A549 (cell line): Measurements from ENCODE around the gene WBP2. TPM values are rescaled to one million over a fixed set of nuclear protein-coding genes. Genes with fewer than 3 reads are reported as not detected.

ENCODE experiments used
- ATAC-seq, 2 experiments: fragments of 200-7000 bp in 1 of 2; fragments of >200 bp in 1 of 2; cut with Nextera tagmentation in 1 of 2; cut with Tn5 transposase in 1 of 2; 3 replicates each; pipeline versions ENCODE4 v1.8.0 to v1.9.1; 2018 to 2020; ENCODE audit warnings: mild to moderate bottlenecking in 1 of 2, moderate library complexity in 1 of 2
- CTCF ChIA-PET: fragments of 300-600 bp; sonication (Branson Sonifier 250); formaldehyde crosslinking; extraction: SDS; loops from one replicate; lab custom pipeline; 2021; ENCODE audit warnings: antibody characterized with exemption, inconsistent platforms; lab: Yijun Ruan, JAX
- POLR2A ChIA-PET: fragments of 350-600 bp; formaldehyde crosslinking; extraction: SDS; loops from one replicate; lab custom pipeline; 2021; ENCODE audit warnings: antibody characterized with exemption, inconsistent platforms; lab: Yijun Ruan, JAX
- DNase-seq, 2 experiments: peaks; one replicate each; pipeline versions ENCODE4 v3.0.0 to v3.0.0-alpha.2; 2011 to 2016; ENCODE audit warnings: low read depth in 1 of 2, low spot score in 1 of 2
- FAIRE-seq: peaks from 2 replicates; lab custom pipeline; 2011; peaks lifted over from hg19 to GRCh38; lab: Jason Lieb, UNC
- H3K27ac ChIP-seq, 2 experiments: fragments of >200 bp; sonication (Bioruptor Twin); formaldehyde crosslinking; 3 replicates each; pipeline ENCODE4 v1.5.1; 2016 to 2017
- H3K4me1 ChIP-seq: fragments of >200 bp; sonication (Bioruptor Twin); formaldehyde crosslinking; 3 replicates; pipeline ENCODE4 v1.6.1; 2016
- H3K4me2 ChIP-seq: fragments of >200 bp; sonication (Bioruptor Twin); formaldehyde crosslinking; 3 replicates; pipeline ENCODE4 v1.6.1; 2016
- H3K4me3 ChIP-seq: fragments of >200 bp; sonication (Bioruptor Twin); formaldehyde crosslinking; 3 replicates; pipeline ENCODE4 v1.5.1; 2016
- H3K9me3 ChIP-seq: fragments of >200 bp; sonication (Bioruptor Twin); formaldehyde crosslinking; 3 replicates; pipeline ENCODE4 v1.6.1; 2016
- CBX2 ChIP-seq: fragments of 200-600 bp; sonication (generic); IDR thresholded peaks from 2 replicates; pipeline ENCODE4 v1.6.1; 2016; ENCODE audit warnings: low read depth, mild to moderate bottlenecking, borderline replicate concordance
- CBX8 ChIP-seq: fragments of 200-600 bp; sonication (generic); IDR thresholded peaks from 2 replicates; pipeline ENCODE4 v1.6.1; 2016
- CEBPB ChIP-seq, 2 experiments: fragments of >200 bp in 1 of 2; sonication (Bioruptor Twin) in 1 of 2; formaldehyde crosslinking in 1 of 2; IDR thresholded peaks; 2 replicates each; pipeline ENCODE4 v1.6.1; 2012 to 2016
- EHMT2 ChIP-seq: fragments of 200-600 bp; sonication (generic); IDR thresholded peaks from 2 replicates; pipeline ENCODE4 v1.6.1; 2016; ENCODE audit warnings: antibody characterized with exemption, low read depth, mild to moderate bottlenecking, moderate library complexity
- HOXA7 ChIP-seq: fragments of 250-450 bp; sonication (Bioruptor Pico); IDR thresholded peaks from 2 replicates; pipeline ENCODE4 v1.5.0; 2020; ENCODE audit warnings: mild to moderate bottlenecking, moderate library complexity
- HOXB13 ChIP-seq: fragments of 250-450 bp; sonication (Bioruptor Pico); IDR thresholded peaks from 2 replicates; pipeline ENCODE4 v1.5.0; 2020; ENCODE audit warnings: low read depth, mild to moderate bottlenecking, moderate library complexity
- HOXB5 ChIP-seq: fragments of 250-450 bp; sonication (Bioruptor Pico); IDR thresholded peaks from 2 replicates; pipeline ENCODE4 v1.5.0; 2020; ENCODE audit warnings: mild to moderate bottlenecking, moderate library complexity
- JUN ChIP-seq, 2 experiments: fragments of >200 bp; sonication (Bioruptor Twin); formaldehyde crosslinking; IDR thresholded peaks; 2 replicates in 1 of 2; 3 replicates in 1 of 2; pipeline ENCODE4 v1.6.1; 2016 to 2017
- JUNB ChIP-seq: fragments of >200 bp; sonication (Bioruptor Twin); formaldehyde crosslinking; IDR thresholded peaks from 2 replicates; pipeline ENCODE4 v1.6.1; 2016
- KDM5A ChIP-seq: fragments of 200-600 bp; sonication (generic); IDR thresholded peaks from 2 replicates; pipeline ENCODE4 v1.6.1; 2016; ENCODE audit warnings: antibody characterized with exemption, mild to moderate bottlenecking
- MAZ ChIP-seq: fragments of 150-350 bp; IDR thresholded peaks from 2 replicates; pipeline ENCODE4 v1.6.1; 2014; ENCODE audit warnings: antibody characterized with exemption, low read depth, low read length, borderline replicate concordance
- MYC ChIP-seq: IDR thresholded peaks from 2 replicates; pipeline ENCODE4 v1.6.1; 2012; ENCODE audit warnings: mild to moderate bottlenecking, inconsistent platforms, low read length, improper control_type of control experiment, borderline replicate concordance
- NPAS2 ChIP-seq: fragments of 250-450 bp; sonication (Bioruptor Pico); IDR thresholded peaks from 2 replicates; pipeline ENCODE4 v1.8.0; 2022; ENCODE audit warnings: mild to moderate bottlenecking, moderate library complexity, borderline replicate concordance
- POLR2AphosphoS2 ChIP-seq: conservative IDR thresholded peaks from 2 replicates; pipeline ENCODE4 v1.6.1; 2012; ENCODE audit warnings: low read length, improper control_type of control experiment, inconsistent platforms
- RAD21 ChIP-seq, 2 experiments: fragments of >200 bp in 1 of 2; sonication (Bioruptor Twin) in 1 of 2; formaldehyde crosslinking in 1 of 2; IDR thresholded peaks in 1 of 2; conservative IDR thresholded peaks in 1 of 2; 2 replicates in 1 of 2; 3 replicates in 1 of 2; pipeline ENCODE4 v1.6.1; 2012 to 2018; ENCODE audit warnings: inconsistent platforms in 1 of 2
- RNF2 ChIP-seq: fragments of 200-600 bp; sonication (generic); IDR thresholded peaks from 2 replicates; pipeline ENCODE4 v1.6.1; 2016; ENCODE audit warnings: low read depth, mild to moderate bottlenecking, antibody characterized with exemption, moderate library complexity, borderline replicate concordance
- SMC3 ChIP-seq: fragments of >200 bp; sonication (Bioruptor Twin); formaldehyde crosslinking; IDR thresholded peaks from 3 replicates; pipeline ENCODE4 v1.6.1; 2018; ENCODE audit warnings: inconsistent platforms
- TFCP2L1 ChIP-seq: fragments of 250-450 bp; sonication (Bioruptor Pico); IDR thresholded peaks from 2 replicates; pipeline ENCODE4 v1.5.0; 2021; ENCODE audit warnings: mild to moderate bottlenecking
- ZNF302 ChIP-seq: fragments of 250-450 bp; sonication (Bioruptor Pico); IDR thresholded peaks from 2 replicates; pipeline ENCODE4 v1.9.0; 2021; ENCODE audit warnings: inconsistent platforms, mild to moderate bottlenecking, moderate library complexity
- WGBS: methylation state at CpG from one replicate; pipeline ENCODE4 v1.1.6; 2017; ENCODE audit errors: missing lambda C conversion rate; 5-methylcytosine and 5-hydroxymethylcytosine counted together
- polyA plus RNA-seq, 4 experiments: library from polyadenylated mRNA; depleted of rRNA in 3 of 4; stranded (reverse); fragments of >200 nt; fragmentation: RNase III in 1 of 4; extraction: RNeasy Plus Mini Kit Qiagen cat#74134 plus additional on column Dnase treatment in 1 of 4; gene quantifications; 2 replicates in 3 of 4; 3 replicates in 1 of 4; pipeline ENCODE4 v1.2.3, GENCODE V29; 2011 to 2017
- TF ChIP-seq, protein P1 (sequence below): IDR thresholded peaks from 2 replicates; pipeline ENCODE4 v1.6.1; 2012
- TF ChIP-seq, protein P2 (sequence below): fragments of 450-650 bp; IDR thresholded peaks from 2 replicates; pipeline ENCODE4 v1.6.1; 2014; ENCODE audit warnings: antibody characterized with exemption
- TF ChIP-seq, protein P3 (sequence below): fragments of >200 bp; sonication (Bioruptor Twin); formaldehyde crosslinking; IDR thresholded peaks from 3 replicates; pipeline ENCODE4 v1.6.1; 2016
- TF ChIP-seq, protein P4 (sequence below): IDR thresholded peaks from 2 replicates; pipeline ENCODE4 v1.6.1; 2012; ENCODE audit warnings: low read depth, borderline replicate concordance
- TF ChIP-seq, protein P5 (sequence below): fragments of >200 bp; sonication (Bioruptor Twin); formaldehyde crosslinking; IDR thresholded peaks from 3 replicates; pipeline ENCODE4 v1.5.1; 2016

Gene WBP2
- polyA plus RNA-seq, 2 of the 4 experiments (the other 2 are of a cell fraction) = 39.7 to 131 TPM

DNA sequence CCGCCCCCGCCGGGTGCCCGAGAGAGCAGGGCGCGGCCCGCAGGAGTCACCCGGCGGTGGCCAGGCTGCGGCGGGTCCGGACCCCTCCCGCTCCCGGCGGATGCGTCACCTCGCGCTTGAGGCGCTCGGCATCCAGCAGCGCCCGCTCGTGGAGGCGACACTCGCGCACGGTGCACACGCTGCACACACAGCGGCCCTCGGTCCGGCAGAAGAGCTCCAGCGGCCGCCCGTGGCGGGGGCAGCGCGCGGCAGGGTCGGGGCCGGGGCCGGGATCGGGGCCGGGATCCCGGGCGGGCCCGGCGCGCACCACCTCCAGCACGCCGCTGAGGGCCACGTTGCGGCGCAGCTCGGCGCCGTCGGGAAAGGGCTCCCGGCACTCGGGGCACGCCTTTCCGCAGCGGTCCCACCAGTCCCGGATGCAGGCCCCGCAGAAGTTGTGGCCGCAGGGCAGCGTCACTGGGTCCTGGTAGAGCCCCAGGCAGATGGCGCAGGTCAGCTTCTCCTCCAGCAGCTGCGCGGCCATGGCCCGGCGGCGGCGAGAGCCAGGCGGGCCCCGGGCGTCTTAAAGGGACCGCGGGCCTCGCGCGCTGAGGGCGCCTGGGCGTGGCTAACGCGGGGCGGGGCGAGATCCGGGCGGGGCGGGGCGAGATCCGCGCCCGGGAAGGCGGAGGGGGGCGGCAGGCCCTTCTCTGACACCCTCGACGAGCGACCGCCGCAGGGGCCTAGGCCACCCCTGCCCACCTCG, 41.5 kb upstream of the WBP2 start, which contains the start of gene TRIM65 (continued):
- TF ChIP-seq JUN (IDR thresholded peaks at IDR 0.05) (peak; percentile 68 to 94; a peak in 3 of 5 replicates), CBX8 (no peak), NPAS2 (CRISPR knock-in tag) (no peak), TFCP2L1 (CRISPR knock-in tag) (no peak)
- TF ChIP-seq, protein P1, sequence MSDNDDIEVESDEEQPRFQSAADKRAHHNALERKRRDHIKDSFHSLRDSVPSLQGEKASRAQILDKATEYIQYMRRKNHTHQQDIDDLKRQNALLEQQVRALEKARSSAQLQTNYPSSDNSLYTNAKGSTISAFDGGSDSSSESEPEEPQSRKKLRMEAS = peak; percentile 88
- TF ChIP-seq, protein P2, sequence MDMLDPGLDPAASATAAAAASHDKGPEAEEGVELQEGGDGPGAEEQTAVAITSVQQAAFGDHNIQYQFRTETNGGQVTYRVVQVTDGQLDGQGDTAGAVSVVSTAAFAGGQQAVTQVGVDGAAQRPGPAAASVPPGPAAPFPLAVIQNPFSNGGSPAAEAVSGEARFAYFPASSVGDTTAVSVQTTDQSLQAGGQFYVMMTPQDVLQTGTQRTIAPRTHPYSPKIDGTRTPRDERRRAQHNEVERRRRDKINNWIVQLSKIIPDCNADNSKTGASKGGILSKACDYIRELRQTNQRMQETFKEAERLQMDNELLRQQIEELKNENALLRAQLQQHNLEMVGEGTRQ = no peak

DNA sequence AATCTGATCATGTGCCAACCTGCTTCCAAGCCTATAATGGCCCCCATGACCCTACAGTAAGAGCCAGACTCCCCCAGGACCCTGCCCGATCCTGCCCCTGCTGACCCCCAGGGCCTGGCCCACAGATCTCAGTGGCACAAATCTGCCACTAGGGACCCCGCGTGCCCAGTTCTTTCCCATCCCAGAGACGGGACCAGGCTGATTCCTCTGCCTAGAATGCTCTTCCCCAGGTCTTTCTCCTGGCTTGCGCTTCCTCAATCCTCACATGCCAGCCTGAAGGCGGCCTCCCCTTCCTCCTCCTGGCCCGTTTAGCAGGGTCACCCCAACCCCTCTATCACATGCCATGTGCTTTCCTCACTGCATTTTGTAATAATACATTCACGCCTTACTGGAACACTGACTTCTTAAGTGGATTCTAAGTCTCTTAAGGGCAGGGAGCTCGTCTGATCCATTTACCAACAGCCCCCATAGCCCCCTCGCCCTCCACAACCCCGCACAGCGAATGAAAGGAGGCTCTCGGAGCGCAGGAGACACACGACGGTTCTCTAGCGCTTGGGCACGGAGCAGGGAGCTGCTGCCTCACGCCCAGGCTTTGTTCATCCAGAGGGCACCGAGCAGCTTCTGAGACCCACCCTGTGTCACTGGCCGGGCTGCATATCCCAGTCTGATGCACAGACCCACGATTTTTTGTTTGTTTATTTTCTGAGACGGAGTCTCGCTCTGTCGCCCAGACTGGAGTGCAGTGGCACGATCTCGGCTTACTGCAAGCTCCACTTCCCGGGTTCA, 40.4 kb upstream of the WBP2 start:
- DNase-seq (peak; percentile 56 to 81), FAIRE-seq (peak; percentile 18), ATAC-seq (peak; percentile 11 to 66; a peak in 3 of 6 replicates)
- WGBS = 37% methylated on average over 28 of the region's 28 CpGs
- H3K4me3 ChIP-seq = peak overlapping the region; percentile 84
- ChIA-PET CTCF (interaction anchor here (0.6 to 22.8 kb wide), 26 partner anchors 9 to 384 kb away, joined by 3 to 513 read pairs (median 4); partner anchors contain the start of genes FBF1, MRPL38, TRIM47 and TSEN54), POLR2A (interaction anchor here (0.7 to 3.8 kb wide), 9 partner anchors 9 to 120 kb away, joined by 3 to 28 read pairs (median 8); partner anchors contain the start of genes ACOX1, TEN1, TRIM47 and UNK)
- peak overlapping the region; percentile 99 for H3K4me2 ChIP-seq
- peaks cover 17% of the 10 kb centered on the region for H3K4me1 ChIP-seq
- H3K27ac ChIP-seq = peak overlapping the region; percentile 90 to 97
- no peaks in the 10 kb centered on the region for H3K9me3 ChIP-seq
- TF ChIP-seq, protein P2 = no peak
- TF ChIP-seq, protein P3, sequence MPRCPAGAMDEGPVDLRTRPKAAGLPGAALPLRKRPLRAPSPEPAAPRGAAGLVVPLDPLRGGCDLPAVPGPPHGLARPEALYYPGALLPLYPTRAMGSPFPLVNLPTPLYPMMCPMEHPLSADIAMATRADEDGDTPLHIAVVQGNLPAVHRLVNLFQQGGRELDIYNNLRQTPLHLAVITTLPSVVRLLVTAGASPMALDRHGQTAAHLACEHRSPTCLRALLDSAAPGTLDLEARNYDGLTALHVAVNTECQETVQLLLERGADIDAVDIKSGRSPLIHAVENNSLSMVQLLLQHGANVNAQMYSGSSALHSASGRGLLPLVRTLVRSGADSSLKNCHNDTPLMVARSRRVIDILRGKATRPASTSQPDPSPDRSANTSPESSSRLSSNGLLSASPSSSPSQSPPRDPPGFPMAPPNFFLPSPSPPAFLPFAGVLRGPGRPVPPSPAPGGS = no peak
- TF ChIP-seq JUNB (no peak), TFCP2L1 (CRISPR knock-in tag) (0 out of 2 replicates have a peak, but pooled peaks have one; percentile 44), HOXA7 (no peak), NPAS2 (CRISPR knock-in tag) (no peak), POLR2AphosphoS2 (no peak), KDM5A (no peak), MAZ (no peak), CEBPB (IDR thresholded peaks at IDR 0.05) (no peak), CBX2 (no peak), RAD21 (conservative IDR thresholded peaks at IDR 0.05 in 1 of 2, IDR thresholded peaks at IDR 0.05 in 1 of 2) (0 out of 5 replicates have a peak, but pooled peaks of 1 of the 2 experiments have one; percentile 11), HOXB13 (CRISPR knock-in tag) (no peak), HOXB5 (CRISPR knock-in tag) (no peak), RNF2 (no peak), EHMT2 (no peak), SMC3 (no peak), MYC (0 out of 2 replicates have a peak, but pooled peaks have one; percentile 42), ZNF302 (CRISPR knock-in tag) (no peak)
- TF ChIP-seq, protein P4, sequence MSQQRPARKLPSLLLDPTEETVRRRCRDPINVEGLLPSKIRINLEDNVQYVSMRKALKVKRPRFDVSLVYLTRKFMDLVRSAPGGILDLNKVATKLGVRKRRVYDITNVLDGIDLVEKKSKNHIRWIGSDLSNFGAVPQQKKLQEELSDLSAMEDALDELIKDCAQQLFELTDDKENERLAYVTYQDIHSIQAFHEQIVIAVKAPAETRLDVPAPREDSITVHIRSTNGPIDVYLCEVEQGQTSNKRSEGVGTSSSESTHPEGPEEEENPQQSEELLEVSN = no peak
- TF ChIP-seq, protein P5, sequence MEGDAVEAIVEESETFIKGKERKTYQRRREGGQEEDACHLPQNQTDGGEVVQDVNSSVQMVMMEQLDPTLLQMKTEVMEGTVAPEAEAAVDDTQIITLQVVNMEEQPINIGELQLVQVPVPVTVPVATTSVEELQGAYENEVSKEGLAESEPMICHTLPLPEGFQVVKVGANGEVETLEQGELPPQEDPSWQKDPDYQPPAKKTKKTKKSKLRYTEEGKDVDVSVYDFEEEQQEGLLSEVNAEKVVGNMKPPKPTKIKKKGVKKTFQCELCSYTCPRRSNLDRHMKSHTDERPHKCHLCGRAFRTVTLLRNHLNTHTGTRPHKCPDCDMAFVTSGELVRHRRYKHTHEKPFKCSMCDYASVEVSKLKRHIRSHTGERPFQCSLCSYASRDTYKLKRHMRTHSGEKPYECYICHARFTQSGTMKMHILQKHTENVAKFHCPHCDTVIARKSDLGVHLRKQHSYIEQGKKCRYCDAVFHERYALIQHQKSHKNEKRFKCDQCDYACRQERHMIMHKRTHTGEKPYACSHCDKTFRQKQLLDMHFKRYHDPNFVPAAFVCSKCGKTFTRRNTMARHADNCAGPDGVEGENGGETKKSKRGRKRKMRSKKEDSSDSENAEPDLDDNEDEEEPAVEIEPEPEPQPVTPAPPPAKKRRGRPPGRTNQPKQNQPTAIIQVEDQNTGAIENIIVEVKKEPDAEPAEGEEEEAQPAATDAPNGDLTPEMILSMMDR = peak; percentile 36; the same call in 2 of the 3 replicates
- TF ChIP-seq, protein P1 = peak; percentile 45
